OCI-LY7 (cell line): ENCODE results near the gene CRELD2. TPM values are rescaled to one million over a fixed set of nuclear protein-coding genes. Genes with fewer than 3 reads are reported as not detected.

ENCODE experiments used
- BruUV-seq: library from RNA; stranded (reverse); fragments of 400-500 nt; replicated peaks from 2 replicates; lab custom pipeline; 2021; lab: Mats Ljungman, UMichigan
- CTCF ChIA-PET: fragments of 300-600 bp; sonication (Branson Sonifier 250); formaldehyde crosslinking; loops from one replicate; lab custom pipeline; 2022; ENCODE audit warnings: antibody characterized with exemption; ENCODE audit not compliant: unreplicated experiment; lab: Charles Lee
- POLR2A ChIA-PET: fragments of 300-600 bp; sonication (Branson Sonifier 250); formaldehyde crosslinking; loops from one replicate; lab custom pipeline; 2022; ENCODE audit warnings: antibody characterized with exemption; lab: Charles Lee
- DNase-seq: peaks from one replicate; pipeline ENCODE4 v3.0.0-alpha.2; 2015; ENCODE audit warnings: low spot score
- H2AFZ ChIP-seq: fragments of 200-600 bp; sonication (generic), shearing (Covaris generic); 2 replicates; pipeline ENCODE4 v1.6.1; 2014; ENCODE audit warnings: mild to moderate bottlenecking, antibody characterized with exemption, low read length, moderate library complexity
- H3K27ac ChIP-seq: fragments of 200-600 bp; sonication (generic); 2 replicates; pipeline ENCODE4 v1.5.1; 2014; ENCODE audit warnings: mixed run types, low read depth, mild to moderate bottlenecking, moderate library complexity, low read length, inconsistent platforms; ENCODE audit not compliant: poor library complexity, severe bottlenecking
- H3K36me3 ChIP-seq: fragments of 200-600 bp; sonication (generic); 2 replicates; pipeline ENCODE4 v1.6.1; 2014; ENCODE audit warnings: mild to moderate bottlenecking, antibody characterized with exemption, low read length, moderate library complexity, mixed read lengths; ENCODE audit not compliant: insufficient read depth
- H3K4me1 ChIP-seq: fragments of 200-600 bp; sonication (generic); 2 replicates; pipeline ENCODE4 v1.5.1; 2014; ENCODE audit warnings: mild to moderate bottlenecking, low read length; ENCODE audit not compliant: insufficient read depth, poor library complexity, severe bottlenecking
- H3K4me2 ChIP-seq: fragments of 200-600 bp; sonication (generic); 2 replicates; pipeline ENCODE4 v1.6.1; 2014; ENCODE audit warnings: mild to moderate bottlenecking, low read length
- H3K4me3 ChIP-seq: fragments of 200-600 bp; sonication (generic); 2 replicates; pipeline ENCODE4 v1.5.1; 2014; ENCODE audit warnings: mild to moderate bottlenecking, low read depth, low read length; ENCODE audit not compliant: poor library complexity, severe bottlenecking
- H3K79me2 ChIP-seq: fragments of 200-600 bp; sonication (generic); 2 replicates; pipeline ENCODE4 v1.6.1; 2016; ENCODE audit warnings: low read depth, mild to moderate bottlenecking, low read length, moderate library complexity, mixed read lengths; ENCODE audit not compliant: insufficient read depth
- H3K9me2 ChIP-seq: fragments of 200-600 bp; sonication (generic); 2 replicates; pipeline ENCODE4 v1.6.1; 2016; ENCODE audit warnings: mild to moderate bottlenecking, low read length, mixed read lengths; ENCODE audit not compliant: insufficient read depth
- H3K9me3 ChIP-seq: fragments of 200-600 bp; sonication (generic); 2 replicates; pipeline ENCODE4 v1.6.1; 2014; ENCODE audit warnings: mild to moderate bottlenecking, mixed run types, low read length, mixed read lengths
- H4K20me1 ChIP-seq: fragments of 200-600 bp; sonication (generic); 2 replicates; pipeline ENCODE4 v1.6.1; 2014; ENCODE audit warnings: mild to moderate bottlenecking, antibody characterized with exemption, low read length, moderate library complexity, mixed read lengths; ENCODE audit not compliant: insufficient read depth
- CTCF ChIP-seq: fragments of 200-600 bp; sonication (generic); conservative IDR thresholded peaks from 2 replicates; pipeline ENCODE4 v1.5.1; 2014; ENCODE audit warnings: mild to moderate bottlenecking, antibody characterized with exemption, low read length, moderate library complexity, mixed read lengths
- EZH2phosphoT487 ChIP-seq: fragments of 200-600 bp; sonication (generic); IDR thresholded peaks from 2 replicates; pipeline ENCODE4 v1.6.1; 2018; ENCODE audit warnings: low read depth, borderline replicate concordance, mild to moderate bottlenecking, mixed run types, antibody characterized with exemption, low read length, moderate library complexity, mixed read lengths
- intact Hi-C: fragments of 100-400 bp; cut with micrococcal nuclease; formaldehyde crosslinking; loops from one replicate; pipeline ENCODE4 v1.10.0; 2022; ENCODE audit not compliant: unreplicated experiment
- total RNA-seq, 2 experiments: library from RNA; depleted of rRNA in 1 of 2; stranded (reverse); fragments of >200 nt in 1 of 2; shearing (Covaris generic) in 1 of 2; gene quantifications; 2 replicates each; pipeline ENCODE4 v1.2.3, GENCODE V29; 2014 to 2022

Gene CRELD2
- total RNA-seq, 2 experiments from 2014 or later = 32.0 to 32.5 TPM

- H3K4me3 ChIP-seq = no peak overlapping the region
- intact Hi-C loops = no loop called here
- BruUV-seq = no TSS peak
- no peak overlapping the region for H3K4me2 ChIP-seq
- H3K9me2 ChIP-seq = no peaks in the 10 kb centered on the region
- POLR2A ChIA-PET = interaction anchor here (1.1 kb wide), 1 partner anchor 11 kb away, joined by 3 read pairs; no protein-coding TSS in a partner anchor
- no peak overlapping the region for H2AFZ ChIP-seq
- peaks cover 60% of the 10 kb centered on the region for H3K36me3 ChIP-seq
- no peak for DNase-seq
- no peaks in the 10 kb centered on the region for H4K20me1 ChIP-seq
- H3K27ac ChIP-seq = no peak overlapping the region
- H3K4me1 ChIP-seq = no peaks in the 10 kb centered on the region
- no peaks in the 10 kb centered on the region for H3K9me3 ChIP-seq
- CTCF ChIA-PET = no interaction called here
- H3K79me2 ChIP-seq = peaks cover 35% of the 10 kb centered on the region; the same call in 1 of the 2 replicates
- no peak for TF ChIP-seq EZH2phosphoT487
- no peak for TF ChIP-seq CTCF
Observed at GRCh38 chr22:49881856-49882255, 36.6 kb upstream of the CRELD2 start.

- intact Hi-C loops = no loop called here
- no peak overlapping the region for H3K4me2 ChIP-seq
- peaks cover 63% of the 10 kb centered on the region for H3K36me3 ChIP-seq
- no peak overlapping the region for H3K4me3 ChIP-seq
- H3K4me1 ChIP-seq = no peaks in the 10 kb centered on the region
- TF ChIP-seq CTCF (no peak), EZH2phosphoT487 (no peak)
- no TSS peak for BruUV-seq
- CTCF ChIA-PET = no interaction called here
- no peaks in the 10 kb centered on the region for H3K9me3 ChIP-seq
- POLR2A ChIA-PET = interaction anchor here (1.1 kb wide), 1 partner anchor 12 kb away, joined by 3 read pairs; no protein-coding TSS in a partner anchor
- H3K9me2 ChIP-seq = no peaks in the 10 kb centered on the region
- no peak overlapping the region for H3K27ac ChIP-seq
- no peaks in the 10 kb centered on the region for H4K20me1 ChIP-seq
- peaks cover 33% of the 10 kb centered on the region; the same call in 1 of the 2 replicates for H3K79me2 ChIP-seq
- DNase-seq = no peak
- no peak overlapping the region for H2AFZ ChIP-seq
Observed at GRCh38 chr22:49882519-49883293, 35.7 kb upstream of the CRELD2 start.

GRCh38 chr22:49883294-49883640, 35.2 kb upstream of the CRELD2 start:
- CTCF ChIA-PET = no interaction called here
- no peak for TF ChIP-seq EZH2phosphoT487
- no peak for TF ChIP-seq CTCF
- no TSS peak for BruUV-seq

More at GRCh38 chr22:49883294-49883640, 35.2 kb upstream of the CRELD2 start:
- Histone ChIP-seq H3K9me3 (no peaks in the 10 kb centered on the region), H3K27ac (no peak overlapping the region), H3K4me3 (no peak overlapping the region), H4K20me1 (no peaks in the 10 kb centered on the region), H3K4me1 (no peaks in the 10 kb centered on the region), H3K9me2 (no peaks in the 10 kb centered on the region), H3K4me2 (no peak overlapping the region), H2AFZ (no peak overlapping the region), H3K36me3 (peaks cover 63% of the 10 kb centered on the region), H3K79me2 (peaks cover 30% of the 10 kb centered on the region; the same call in 1 of the 2 replicates)
- POLR2A ChIA-PET = no interaction called here
- DNase-seq = no peak
- intact Hi-C loops = no loop called here
